ENCODE measurements around the gene RCOR3.
"Not testable (repeated sequence)": the region's sequence is repeated elsewhere in the genome, so short reads cannot be mapped to it uniquely, and the experiment has no call there.

Gene RCOR3

GRCh38 chr1:211231873-211232272 is 27.3 kb upstream of the RCOR3 start:
- no peak overlapping the region for H3K9ac ChIP-seq (ENCODE audit: low read length)
- H3K79me2 ChIP-seq (ENCODE audit: low read length), result no peaks in the 10 kb centered on the region
- H3K27ac ChIP-seq (ENCODE audit: low read length), result no peak overlapping the region
- TF ChIP-seq, protein P1, sequence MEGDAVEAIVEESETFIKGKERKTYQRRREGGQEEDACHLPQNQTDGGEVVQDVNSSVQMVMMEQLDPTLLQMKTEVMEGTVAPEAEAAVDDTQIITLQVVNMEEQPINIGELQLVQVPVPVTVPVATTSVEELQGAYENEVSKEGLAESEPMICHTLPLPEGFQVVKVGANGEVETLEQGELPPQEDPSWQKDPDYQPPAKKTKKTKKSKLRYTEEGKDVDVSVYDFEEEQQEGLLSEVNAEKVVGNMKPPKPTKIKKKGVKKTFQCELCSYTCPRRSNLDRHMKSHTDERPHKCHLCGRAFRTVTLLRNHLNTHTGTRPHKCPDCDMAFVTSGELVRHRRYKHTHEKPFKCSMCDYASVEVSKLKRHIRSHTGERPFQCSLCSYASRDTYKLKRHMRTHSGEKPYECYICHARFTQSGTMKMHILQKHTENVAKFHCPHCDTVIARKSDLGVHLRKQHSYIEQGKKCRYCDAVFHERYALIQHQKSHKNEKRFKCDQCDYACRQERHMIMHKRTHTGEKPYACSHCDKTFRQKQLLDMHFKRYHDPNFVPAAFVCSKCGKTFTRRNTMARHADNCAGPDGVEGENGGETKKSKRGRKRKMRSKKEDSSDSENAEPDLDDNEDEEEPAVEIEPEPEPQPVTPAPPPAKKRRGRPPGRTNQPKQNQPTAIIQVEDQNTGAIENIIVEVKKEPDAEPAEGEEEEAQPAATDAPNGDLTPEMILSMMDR (IDR thresholded peaks at IDR 0.05; ENCODE audit: low read depth, low read length), result no peak
- no peak for TF ChIP-seq EZH2phosphoT487 (IDR thresholded peaks at IDR 0.05; ENCODE audit: low read depth)
- no peaks in the 10 kb centered on the region for H3K36me3 ChIP-seq (replicated peaks; ENCODE audit: low read depth, low read length)
- no peak overlapping the region for H3K4me3 ChIP-seq (ENCODE audit: low read length)
- no peak overlapping the region for H3K4me2 ChIP-seq (ENCODE audit: low read length)
- no peaks in the 10 kb centered on the region for H4K20me1 ChIP-seq (ENCODE audit: insufficient read depth, low read length)
- H2AFZ ChIP-seq (ENCODE audit: low read depth, low read length), result no peak overlapping the region
- no peaks in the 10 kb centered on the region for H3K9me3 ChIP-seq (ENCODE audit: insufficient read depth, low read length)
- H3K27me3 ChIP-seq (ENCODE audit: low read depth, low read length), result no peaks in the 10 kb centered on the region
- H3K4me1 ChIP-seq (ENCODE audit: low read length), result no peaks in the 10 kb centered on the region

GRCh38 chr1:211236633-211237320 is 22.4 kb upstream of the RCOR3 start:
- Histone ChIP-seq H3K9me3 (ENCODE audit: insufficient read depth, low read length) (no peaks in the 10 kb centered on the region), H3K27me3 (ENCODE audit: low read depth, low read length) (peaks cover under 1% of the 10 kb centered on the region; the same call in 1 of the 2 replicates), H3K4me1 (ENCODE audit: low read length) (no peaks in the 10 kb centered on the region), H3K4me2 (ENCODE audit: low read length) (no peak overlapping the region), H3K79me2 (ENCODE audit: low read length) (no peaks in the 10 kb centered on the region), H3K9ac (ENCODE audit: low read length) (no peak overlapping the region), H3K27ac (ENCODE audit: low read length) (no peak overlapping the region), H3K36me3 (replicated peaks; ENCODE audit: low read depth, low read length) (no peaks in the 10 kb centered on the region), H2AFZ (ENCODE audit: low read depth, low read length) (no peak overlapping the region), H3K4me3 (ENCODE audit: low read length) (no peak overlapping the region), H4K20me1 (ENCODE audit: insufficient read depth, low read length) (no peaks in the 10 kb centered on the region)
- TF ChIP-seq, protein P1 (IDR thresholded peaks at IDR 0.05; ENCODE audit: low read depth, low read length), result no peak
- TF ChIP-seq EZH2phosphoT487 (IDR thresholded peaks at IDR 0.05; ENCODE audit: low read depth), result no peak

DNA sequence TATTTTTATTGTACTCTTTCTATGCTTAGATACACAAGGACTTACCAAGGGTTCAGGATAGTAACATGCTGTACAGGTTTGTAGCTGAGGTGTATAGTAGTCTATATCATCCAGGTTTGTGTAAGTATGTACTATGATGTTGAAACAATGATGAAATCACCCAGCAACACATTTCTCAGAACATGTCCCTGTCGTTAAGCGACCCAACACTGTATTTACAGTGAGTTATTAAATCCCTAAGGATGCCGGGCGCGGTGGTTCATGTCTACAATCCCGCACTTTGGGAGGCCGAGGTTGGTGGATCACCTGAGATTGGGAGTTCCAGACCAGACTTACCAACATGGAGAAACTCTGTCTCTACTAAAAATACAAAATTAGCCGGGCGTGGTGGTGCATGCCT is 21.6 kb upstream of the RCOR3 start:
- H3K79me2 ChIP-seq (ENCODE audit: low read length), result no peaks in the 10 kb centered on the region
- no peaks in the 10 kb centered on the region for H3K4me1 ChIP-seq (ENCODE audit: low read length)
- H2AFZ ChIP-seq (ENCODE audit: low read depth, low read length), result no peak overlapping the region
- H3K9ac ChIP-seq (ENCODE audit: low read length), result no peak overlapping the region
- no peaks in the 10 kb centered on the region for H4K20me1 ChIP-seq (ENCODE audit: insufficient read depth, low read length)
- no peak for TF ChIP-seq EZH2phosphoT487 (IDR thresholded peaks at IDR 0.05; ENCODE audit: low read depth)
- TF ChIP-seq, protein P1 (IDR thresholded peaks at IDR 0.05; ENCODE audit: low read depth, low read length), result no peak
- no peaks in the 10 kb centered on the region for H3K9me3 ChIP-seq (ENCODE audit: insufficient read depth, low read length)
- H3K4me2 ChIP-seq (ENCODE audit: low read length), result no peak overlapping the region
- no peak overlapping the region for H3K4me3 ChIP-seq (ENCODE audit: low read length)
- H3K27ac ChIP-seq (ENCODE audit: low read length), result no peak overlapping the region
- no peaks in the 10 kb centered on the region for H3K36me3 ChIP-seq (replicated peaks; ENCODE audit: low read depth, low read length)
- H3K27me3 ChIP-seq (ENCODE audit: low read depth, low read length), result peaks cover 3% of the 10 kb centered on the region; the same call in 1 of the 2 replicates

- H3K4me3 ChIP-seq (ENCODE audit: low read length); H3K9ac ChIP-seq (ENCODE audit: low read length); H3K27ac ChIP-seq (ENCODE audit: low read length); H4K20me1 ChIP-seq (ENCODE audit: insufficient read depth, low read length); H3K27me3 ChIP-seq (ENCODE audit: low read depth, low read length); H2AFZ ChIP-seq (ENCODE audit: low read depth, low read length); H3K36me3 ChIP-seq (replicated peaks; ENCODE audit: low read depth, low read length); H3K4me1 ChIP-seq (ENCODE audit: low read length); H3K79me2 ChIP-seq (ENCODE audit: low read length); H3K9me3 ChIP-seq (ENCODE audit: insufficient read depth, low read length); H3K4me2 ChIP-seq (ENCODE audit: low read length): not testable (repeated sequence)
Observed at GRCh38 chr1:211240567-211240966, 18.6 kb upstream of the RCOR3 start.

All from OCI-LY3 (cell line).